HFFc6 (cell line): ENCODE results near the gene DNMT1. TPM values are rescaled to one million over a fixed set of nuclear protein-coding genes. Genes with fewer than 3 reads are reported as not detected.

ENCODE experiments used
- DNase-seq: peaks from one replicate; pipeline ENCODE4 v3.0.0-alpha.2; 2018
- H3K27ac Mint-ChIP-seq: 2 replicates; pipeline ENCODE4 v1.8.0; 2020; ENCODE audit warnings: mild to moderate bottlenecking, mixed read lengths
- H3K27me3 Mint-ChIP-seq: 2 replicates; pipeline ENCODE4 v1.8.0; 2021; ENCODE audit warnings: mild to moderate bottlenecking, moderate library complexity, mixed read lengths; ENCODE audit not compliant: insufficient read depth
- H3K36me3 Mint-ChIP-seq: 2 replicates; pipeline ENCODE4 v1.8.0; 2021; ENCODE audit warnings: low read depth, mixed read lengths
- H3K4me1 Mint-ChIP-seq: 2 replicates; pipeline ENCODE4 v1.8.0; 2020; ENCODE audit warnings: low read depth, mixed read lengths
- H3K4me3 Mint-ChIP-seq: 2 replicates; pipeline ENCODE4 v1.8.0; 2020; ENCODE audit warnings: mild to moderate bottlenecking, moderate library complexity, mixed read lengths
- H3K9me3 Mint-ChIP-seq: 2 replicates; pipeline ENCODE4 v1.8.0; 2020; ENCODE audit warnings: mild to moderate bottlenecking, mixed read lengths
- CTCF ChIP-seq: fragments of 200-600 bp; sonication (generic); IDR thresholded peaks from 2 replicates; pipeline ENCODE4 v1.5.0; 2021; ENCODE audit warnings: antibody characterized with exemption, mild to moderate bottlenecking
- total RNA-seq, 6 experiments: library from RNA; stranded (reverse); fragmentation: NEBNext Ultra II Directional; extraction: Animal tissue kit (Norgen Biotek cat#: 25700); gene quantifications; 2 replicates in 1 of 6; 3 replicates in 5 of 6; pipeline ENCODE4 v1.2.3, GENCODE V29; 2021

The DNMT1 gene
- total RNA-seq, 6 experiments from 2014 or later: 74.5 to 135 (median 125) TPM

- Mint-ChIP-seq H3K4me1 (peaks cover 24% of the 10 kb centered on the region), H3K36me3 (peaks cover 18% of the 10 kb centered on the region), H3K27me3 (peaks cover 13% of the 10 kb centered on the region), H3K9me3 (no peaks in the 10 kb centered on the region), H3K4me3 (peak overlapping the region; percentile 84), H3K27ac (peak overlapping the region; percentile 88)
- peak; percentile 97 for DNase-seq
- no peak for TF ChIP-seq CTCF
These were observed 74.1 kb downstream of the DNMT1 start for GRCh38 chr19:10120538-10121189.

DNA sequence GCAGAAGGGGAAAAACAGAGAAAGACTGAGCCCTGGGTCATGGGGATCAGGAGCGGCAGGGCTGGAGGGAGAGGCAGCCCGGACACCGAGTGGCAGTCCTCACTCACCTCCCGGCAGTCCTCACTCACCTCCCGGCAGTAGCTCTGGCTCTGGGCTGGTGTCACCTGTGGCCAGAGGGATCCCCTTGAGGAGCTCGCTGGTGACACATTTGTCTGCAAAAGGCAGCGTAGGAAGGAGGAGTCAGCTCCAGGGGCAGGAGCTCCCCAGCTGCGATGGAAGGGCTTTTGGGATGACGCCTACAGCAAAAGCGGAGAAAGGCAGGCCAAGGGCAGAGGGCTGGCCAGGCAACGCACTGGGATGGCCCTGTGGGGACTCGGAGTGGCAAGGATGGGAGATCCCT, 75.8 kb downstream of the DNMT1 start:
- no peak for DNase-seq
- H3K27me3 Mint-ChIP-seq: peaks cover 23% of the 10 kb centered on the region
- H3K4me3 Mint-ChIP-seq: peak overlapping the region; percentile 98
- no peak for TF ChIP-seq CTCF
- H3K9me3 Mint-ChIP-seq: no peaks in the 10 kb centered on the region
- peaks cover 13% of the 10 kb centered on the region for H3K36me3 Mint-ChIP-seq
- peaks cover 24% of the 10 kb centered on the region for H3K4me1 Mint-ChIP-seq
- H3K27ac Mint-ChIP-seq: peak overlapping the region; percentile 94

- Mint-ChIP-seq H3K4me1 (peaks cover 29% of the 10 kb centered on the region), H3K4me3 (no peak overlapping the region; the same call in 1 of the 2 replicates), H3K27ac (no peak overlapping the region)
These were observed 77.7 kb downstream of the DNMT1 start for GRCh38 chr19:10116866-10117616.

GRCh38 chr19:10116085-10116865, 78.5 kb downstream of the DNMT1 start:
- Mint-ChIP-seq H3K4me3 (peak overlapping the region; percentile 15; the same call in 1 of the 2 replicates), H3K9me3 (no peaks in the 10 kb centered on the region), H3K36me3 (peaks cover 13% of the 10 kb centered on the region), H3K27ac (no peak overlapping the region; the same call in none of the 2 replicates), H3K27me3 (peaks cover 24% of the 10 kb centered on the region), H3K4me1 (peaks cover 24% of the 10 kb centered on the region)
- TF ChIP-seq CTCF: no peak
- no peak for DNase-seq

More at GRCh38 chr19:10116866-10117616, 77.7 kb downstream of the DNMT1 start:
- TF ChIP-seq CTCF: no peak
- Mint-ChIP-seq H3K27me3 (peaks cover 27% of the 10 kb centered on the region), H3K9me3 (no peaks in the 10 kb centered on the region), H3K36me3 (peaks cover 13% of the 10 kb centered on the region)
- DNase-seq: no peak

DNA sequence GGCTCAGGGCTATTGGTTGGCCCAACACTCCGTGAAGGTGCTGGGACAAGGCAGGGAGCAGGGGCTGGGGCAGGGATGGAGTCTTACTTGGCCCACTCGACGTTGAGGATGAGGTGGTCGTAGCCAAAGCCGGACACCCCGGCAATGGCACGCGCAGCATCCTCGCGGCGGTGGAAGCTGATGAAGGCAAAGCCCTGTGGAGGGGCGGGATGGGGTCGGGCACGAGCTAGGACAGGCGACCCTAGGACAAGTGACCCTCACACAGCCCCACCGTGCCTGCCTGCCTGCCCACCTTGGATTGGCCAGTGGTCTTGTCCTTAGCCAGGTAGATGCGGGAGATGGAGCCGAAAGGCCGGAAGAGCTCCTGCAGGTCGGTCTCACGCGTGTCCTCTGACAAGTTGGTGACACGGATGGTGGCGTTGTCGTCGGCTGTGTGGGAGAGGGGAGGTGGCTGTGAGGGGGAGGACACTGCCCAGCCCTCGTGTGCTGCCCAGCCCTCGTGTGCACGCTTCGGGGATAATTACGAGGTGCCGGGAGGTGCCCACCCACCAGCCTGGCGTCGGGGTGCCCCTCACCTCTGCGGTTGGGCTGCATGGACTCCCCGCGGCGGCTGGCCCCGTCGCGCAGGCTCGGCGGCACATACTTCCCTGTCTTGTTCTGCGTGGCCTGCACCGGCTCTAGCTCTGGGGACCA, 79.2 kb downstream of the DNMT1 start:
- H3K36me3 Mint-ChIP-seq: peaks cover 13% of the 10 kb centered on the region
- no peak overlapping the region; the same call in 1 of the 2 replicates for H3K4me3 Mint-ChIP-seq
- peaks cover 18% of the 10 kb centered on the region for H3K4me1 Mint-ChIP-seq
- DNase-seq: no peak
- H3K27ac Mint-ChIP-seq: no peak overlapping the region
- H3K27me3 Mint-ChIP-seq: peaks cover 24% of the 10 kb centered on the region
- TF ChIP-seq CTCF: no peak
- H3K9me3 Mint-ChIP-seq: no peaks in the 10 kb centered on the region
